Mononuclear cell (primary cell): Measurements from ENCODE around the gene PAPOLB. TPM values are rescaled to one million over a fixed set of nuclear protein-coding genes. Genes with fewer than 3 reads are reported as not detected.

Experiments used
- H3K27me3 ChIP-seq: 2 replicates; pipeline ENCODE4 v1.6.0; 2011; ENCODE audit warnings: low read length, control low read depth; ENCODE audit not compliant: insufficient read depth
- H3K4me1 ChIP-seq: 2 replicates; pipeline ENCODE4 v1.5.1; 2011; ENCODE audit warnings: mild to moderate bottlenecking, low read length, control low read depth; ENCODE audit not compliant: insufficient read depth
- H3K4me3 ChIP-seq: 2 replicates; pipeline ENCODE4 v1.5.1; 2011; ENCODE audit warnings: mild to moderate bottlenecking, low read length, moderate library complexity
- H3K9me3 ChIP-seq: 2 replicates; pipeline ENCODE4 v1.5.1; 2011; ENCODE audit warnings: low read depth, mild to moderate bottlenecking, control low read depth, low read length
- total RNA-seq: library from RNA; depleted of rRNA; stranded (reverse); fragments of >200 nt; gene quantifications from one replicate; pipeline ENCODE4 v1.2.3, GENCODE V29; 2012

PAPOLB gene
- total RNA-seq, 1 donor = not detected

GRCh38 chr7:4883372-4884144 lies 21.7 kb upstream of the PAPOLB start, which contains the start of gene RADIL:
TSS of gene RADIL (minus strand) at chr7:4883716. CDS start at chr7:4878139, 5,577 bp downstream.
- Histone ChIP-seq H3K27me3 (peaks cover 18% of the 10 kb centered on the region), H3K4me1 (peaks cover 3% of the 10 kb centered on the region), H3K4me3 (no peak within 1 kb of the TSS), H3K9me3 (no peaks in the 10 kb centered on the region)

- no peak overlapping the region for H3K4me3 ChIP-seq
- peaks cover 3% of the 10 kb centered on the region for H3K4me1 ChIP-seq
- peaks cover 18% of the 10 kb centered on the region for H3K27me3 ChIP-seq
- no peaks in the 10 kb centered on the region for H3K9me3 ChIP-seq
These were observed 21.2 kb upstream of the PAPOLB start for GRCh38 chr7:4883033-4883371.

GRCh38 chr7:4882169-4883032 lies 20.6 kb upstream of the PAPOLB start:
- Histone ChIP-seq H3K27me3 (peaks cover 18% of the 10 kb centered on the region), H3K9me3 (no peaks in the 10 kb centered on the region), H3K4me1 (peaks cover 3% of the 10 kb centered on the region), H3K4me3 (no peak overlapping the region)

GRCh38 chr7:4880218-4880617 lies 18.4 kb upstream of the PAPOLB start:
- H3K4me3 ChIP-seq = no peak overlapping the region
- H3K9me3 ChIP-seq = no peaks in the 10 kb centered on the region
- peaks cover 3% of the 10 kb centered on the region for H3K4me1 ChIP-seq
- H3K27me3 ChIP-seq = peaks cover 18% of the 10 kb centered on the region

- Histone ChIP-seq H3K4me3 (no peak overlapping the region), H3K4me1 (peaks cover 3% of the 10 kb centered on the region), H3K27me3 (peaks cover 18% of the 10 kb centered on the region), H3K9me3 (no peaks in the 10 kb centered on the region)
These were observed 17.7 kb upstream of the PAPOLB start for GRCh38 chr7:4879396-4880081.

GRCh38 chr7:4878336-4879335 lies 16.8 kb upstream of the PAPOLB start:
- Histone ChIP-seq H3K27me3 (peaks cover 12% of the 10 kb centered on the region), H3K9me3 (no peaks in the 10 kb centered on the region), H3K4me1 (peaks cover 3% of the 10 kb centered on the region), H3K4me3 (no peak overlapping the region)

- H3K27me3 ChIP-seq = peaks cover under 1% of the 10 kb centered on the region
- H3K4me1 ChIP-seq = no peaks in the 10 kb centered on the region
- no peak overlapping the region for H3K4me3 ChIP-seq
- H3K9me3 ChIP-seq = no peaks in the 10 kb centered on the region
These were observed 14.8 kb upstream of the PAPOLB start for GRCh38 chr7:4876586-4876985.

- H3K27me3 ChIP-seq = peaks cover 10% of the 10 kb centered on the region
- H3K4me3 ChIP-seq = no peak overlapping the region
- H3K4me1 ChIP-seq = no peaks in the 10 kb centered on the region
- no peaks in the 10 kb centered on the region for H3K9me3 ChIP-seq
These were observed 13.6 kb upstream of the PAPOLB start for GRCh38 chr7:4875391-4875790.

GRCh38 chr7:4873071-4873944 lies 11.5 kb upstream of the PAPOLB start:
- Histone ChIP-seq H3K9me3 (no peaks in the 10 kb centered on the region), H3K4me1 (no peaks in the 10 kb centered on the region), H3K27me3 (peaks cover 10% of the 10 kb centered on the region), H3K4me3 (no peak overlapping the region)

GRCh38 chr7:4871930-4872675 lies 10.3 kb upstream of the PAPOLB start:
- H3K27me3 ChIP-seq = peaks cover 10% of the 10 kb centered on the region
- no peak overlapping the region for H3K4me3 ChIP-seq
- no peaks in the 10 kb centered on the region for H3K4me1 ChIP-seq
- H3K9me3 ChIP-seq = no peaks in the 10 kb centered on the region

- Histone ChIP-seq H3K4me1 (no peaks in the 10 kb centered on the region), H3K9me3 (no peaks in the 10 kb centered on the region), H3K4me3 (no peak overlapping the region), H3K27me3 (peaks cover 10% of the 10 kb centered on the region)
These were observed 9.3 kb upstream of the PAPOLB start for GRCh38 chr7:4871056-4871680.

GRCh38 chr7:4868493-4868892 lies 6.7 kb upstream of the PAPOLB start:
- Histone ChIP-seq H3K9me3 (no peaks in the 10 kb centered on the region), H3K4me3 (no peak overlapping the region), H3K4me1 (no peaks in the 10 kb centered on the region), H3K27me3 (peaks cover 20% of the 10 kb centered on the region)
